Tibial nerve (tissue), 4 donors: ENCODE results near the gene APBA3.
"Not testable (repeated sequence)": the region's sequence is repeated elsewhere in the genome, so short reads cannot be mapped to it uniquely, and the experiment has no call there.

Experiments used
- EP300 ChIP-seq, 2 donors: sonication (generic); formaldehyde crosslinking; IDR thresholded peaks; one replicate each; pipeline ENCODE4 v1.6.1; 2017; ENCODE audit warnings: antibody characterized with exemption in 2 of 2, mild to moderate bottlenecking in 1 of 2
- TF ChIP-seq, protein P1 (sequence below), 5 experiments: fragments of 200-600 bp in 3 of 5; fragments of 450-650 bp in 2 of 5; sonication (generic) in 3 of 5; IDR thresholded peaks; one replicate each; pipeline ENCODE4 v1.5.1; 2016 to 2019; ENCODE audit warnings: antibody characterized with exemption in 5 of 5, mild to moderate bottlenecking in 3 of 5, moderate library complexity in 2 of 5

DNA sequence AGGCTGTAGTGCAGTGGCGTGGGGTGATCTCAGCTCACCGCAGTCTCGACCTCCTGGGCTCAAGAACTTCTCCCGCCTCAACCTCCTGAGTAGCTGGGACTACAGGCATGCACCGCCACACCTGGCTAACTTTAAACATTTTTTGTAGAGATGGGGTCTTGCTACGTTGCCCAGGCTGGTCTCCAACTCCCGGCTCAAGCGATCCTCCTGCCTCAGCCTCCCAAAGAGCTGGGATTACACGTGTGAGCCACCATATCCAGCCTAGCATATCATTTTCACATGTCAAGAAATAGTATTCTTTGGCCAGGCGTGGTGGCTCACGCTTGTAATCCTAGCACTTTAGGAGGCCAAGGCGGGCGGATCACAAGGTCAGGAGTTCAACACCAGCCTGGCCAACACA, 3.2 kb downstream of the APBA3 start:
- TF ChIP-seq, protein P1, sequence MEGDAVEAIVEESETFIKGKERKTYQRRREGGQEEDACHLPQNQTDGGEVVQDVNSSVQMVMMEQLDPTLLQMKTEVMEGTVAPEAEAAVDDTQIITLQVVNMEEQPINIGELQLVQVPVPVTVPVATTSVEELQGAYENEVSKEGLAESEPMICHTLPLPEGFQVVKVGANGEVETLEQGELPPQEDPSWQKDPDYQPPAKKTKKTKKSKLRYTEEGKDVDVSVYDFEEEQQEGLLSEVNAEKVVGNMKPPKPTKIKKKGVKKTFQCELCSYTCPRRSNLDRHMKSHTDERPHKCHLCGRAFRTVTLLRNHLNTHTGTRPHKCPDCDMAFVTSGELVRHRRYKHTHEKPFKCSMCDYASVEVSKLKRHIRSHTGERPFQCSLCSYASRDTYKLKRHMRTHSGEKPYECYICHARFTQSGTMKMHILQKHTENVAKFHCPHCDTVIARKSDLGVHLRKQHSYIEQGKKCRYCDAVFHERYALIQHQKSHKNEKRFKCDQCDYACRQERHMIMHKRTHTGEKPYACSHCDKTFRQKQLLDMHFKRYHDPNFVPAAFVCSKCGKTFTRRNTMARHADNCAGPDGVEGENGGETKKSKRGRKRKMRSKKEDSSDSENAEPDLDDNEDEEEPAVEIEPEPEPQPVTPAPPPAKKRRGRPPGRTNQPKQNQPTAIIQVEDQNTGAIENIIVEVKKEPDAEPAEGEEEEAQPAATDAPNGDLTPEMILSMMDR (IDR thresholded peaks at IDR 0.05): not testable (repeated sequence)
- not testable (repeated sequence) for TF ChIP-seq EP300 (IDR thresholded peaks at IDR 0.05)
